Body of pancreas (tissue), 4 donors: Measurements from ENCODE around the gene SOCS1. TPM values are rescaled to one million over a fixed set of nuclear protein-coding genes. Genes with fewer than 3 reads are reported as not detected.

Experiments
- ATAC-seq: fragments of 150-250 bp; one replicate; pipeline ENCODE4 v1.9.1; 2016
- DNase-seq, 4 donors: peaks; one replicate each; pipeline ENCODE4 v3.0.0-alpha.2; 2019
- H3K27ac ChIP-seq, 4 donors: fragments of 200-600 bp; sonication (generic); 1 replicate in 3 of 4; 2 replicates in 1 of 4; pipeline versions ENCODE4 v1.5.1 to v1.6.1; 2016 to 2019; ENCODE audit warnings: mild to moderate bottlenecking in 1 of 4, mixed read lengths in 1 of 4, moderate library complexity in 1 of 4
- H3K27me3 ChIP-seq, 2 donors: fragments of 200-600 bp; sonication (generic); one replicate each; pipeline ENCODE4 v1.6.0; 2016; ENCODE audit warnings: mild to moderate bottlenecking in 1 of 2
- H3K36me3 ChIP-seq, 2 donors: fragments of 200-600 bp; sonication (generic); replicated peaks in 1 of 2; 2 replicates each; pipeline ENCODE4 v1.5.1; 2016; ENCODE audit warnings: low read depth in 2 of 2; ENCODE audit not compliant: insufficient read depth in 1 of 2
- H3K4me1 ChIP-seq: fragments of 200-600 bp; sonication (generic); one replicate; pipeline ENCODE4 v1.6.0; 2016
- H3K4me3 ChIP-seq, 2 donors: fragments of 200-600 bp; sonication (generic); 1 replicate in 1 of 2; 2 replicates in 1 of 2; pipeline ENCODE4 v1.5.1; 2016 to 2019
- H3K9me3 ChIP-seq, 3 donors: fragments of 200-600 bp; sonication (generic); 1 replicate in 2 of 3; 2 replicates in 1 of 3; pipeline ENCODE4 v1.5.1; 2016
- CTCF ChIP-seq, 7 experiments: fragments of 450-650 bp in 4 of 7; fragments of 200-600 bp in 3 of 7; sonication (generic) in 3 of 7; IDR thresholded peaks; one replicate each; pipeline ENCODE4 v1.5.1; 2016 to 2019; ENCODE audit warnings: antibody characterized with exemption in 7 of 7
- POLR2A ChIP-seq, 3 donors: fragments of 450-650 bp; IDR thresholded peaks; one replicate each; pipeline ENCODE4 v1.6.1; 2016; ENCODE audit warnings: antibody characterized with exemption in 3 of 3, mild to moderate bottlenecking in 2 of 3
- WGBS, 2 donors: methylation state at CpG; one replicate each; pipeline ENCODE4 v1.1.5; 2017; 5-methylcytosine and 5-hydroxymethylcytosine counted together
- intact Hi-C: fragments of 100-400 bp; cut with DNase I; formaldehyde crosslinking; loops from one replicate; pipeline ENCODE4 v1.15.1; 2023
- total RNA-seq, 2 donors: library from RNA; depleted of rRNA; stranded (reverse); fragments of >200 nt; gene quantifications; one replicate each; pipeline ENCODE4 v1.1.0, GENCODE V29; 2016

Gene SOCS1
- total RNA-seq, 2 donors from 2014 or later = 1.0 to 7.9 TPM

- no peaks in the 10 kb centered on the region for H3K27me3 ChIP-seq
- intact Hi-C loops = no loop called here
- no peak overlapping the region for H3K4me3 ChIP-seq
- H3K9me3 ChIP-seq = no peaks in the 10 kb centered on the region
- 82 to 91% methylated on average over 8 to 10 of the region's 10 CpGs for WGBS, 2 donors
- no peak overlapping the region for H3K27ac ChIP-seq
- DNase-seq = no peak
- no peak for ATAC-seq
- H3K36me3 ChIP-seq = no peaks in the 10 kb centered on the region
- TF ChIP-seq CTCF (IDR thresholded peaks at IDR 0.05) (no peak), POLR2A (IDR thresholded peaks at IDR 0.05) (no peak)
- peaks cover 12% of the 10 kb centered on the region for H3K4me1 ChIP-seq
These were observed 24.5 kb downstream of the SOCS1 start for GRCh38 chr16:11231367-11231970.

GRCh38 chr16:11229906-11230305 lies 26.1 kb downstream of the SOCS1 start:
- intact Hi-C loops = loop anchor here (10.0 kb wide), 2 partner anchors 55 to 125 kb away; partner anchors contain the start of gene PRM1
- Histone ChIP-seq H3K27me3 (no peaks in the 10 kb centered on the region), H3K4me1 (peaks cover 4% of the 10 kb centered on the region), H3K4me3 (no peak overlapping the region), H3K9me3 (no peaks in the 10 kb centered on the region), H3K27ac (no peak overlapping the region), H3K36me3 (no peaks in the 10 kb centered on the region)
- TF ChIP-seq CTCF (IDR thresholded peaks at IDR 0.05) (no peak), POLR2A (IDR thresholded peaks at IDR 0.05) (no peak)
- 67 to 93% methylated on average over 3 to 4 of the region's 4 CpGs for WGBS, 2 donors
- ATAC-seq (no peak), DNase-seq (peak in 3 of 4 donors; percentile 19 to 52 (median 51))

- 67 to 68% methylated on average over 3 to 5 of the region's 5 CpGs for WGBS, 2 donors
- DNase-seq (no peak), ATAC-seq (no peak)
- Histone ChIP-seq H3K36me3 (no peaks in the 10 kb centered on the region), H3K27ac (no peak overlapping the region), H3K4me1 (peaks cover 4% of the 10 kb centered on the region), H3K9me3 (no peaks in the 10 kb centered on the region), H3K27me3 (no peaks in the 10 kb centered on the region), H3K4me3 (no peak overlapping the region)
- intact Hi-C loops = loop anchor here (10.0 kb wide), 2 partner anchors 55 to 125 kb away; partner anchors contain the start of gene PRM1
- TF ChIP-seq POLR2A (IDR thresholded peaks at IDR 0.05) (no peak), CTCF (IDR thresholded peaks at IDR 0.05) (no peak)
These were observed 26.6 kb downstream of the SOCS1 start for GRCh38 chr16:11229432-11229831.

GRCh38 chr16:11225677-11226549 lies 30.1 kb downstream of the SOCS1 start:
- ATAC-seq (no peak), DNase-seq (no peak)
- Histone ChIP-seq H3K27me3 (no peaks in the 10 kb centered on the region), H3K4me3 (no peak overlapping the region), H3K9me3 (no peaks in the 10 kb centered on the region), H3K27ac (peak overlapping the region in 1 of 4 donors; percentile 25), H3K36me3 (no peaks in the 10 kb centered on the region), H3K4me1 (peaks cover 4% of the 10 kb centered on the region)
- WGBS, 2 donors = 70 to 72% methylated on average over 12 to 18 of the region's 18 CpGs
- intact Hi-C loops = loop anchor here (10.0 kb wide), 2 partner anchors 59 to 121 kb away; partner anchors contain the start of gene PRM1
- TF ChIP-seq POLR2A (IDR thresholded peaks at IDR 0.05) (no peak), CTCF (IDR thresholded peaks at IDR 0.05) (no peak)
